Liver (tissue), 9 donors: ENCODE data around the gene CD247. TPM values are rescaled to one million over a fixed set of nuclear protein-coding genes. Genes with fewer than 3 reads are reported as not detected.

Experiments used
- DNase-seq: peaks from one replicate; pipeline ENCODE4 v3.0.0-alpha.2; 2017; ENCODE audit warnings: low spot score
- H3K27ac ChIP-seq, 2 donors: one replicate each; pipeline ENCODE4 v1.7.0; 2013; ENCODE audit warnings: inconsistent platforms in 2 of 2, low read length in 2 of 2, control low read depth in 1 of 2, low read depth in 1 of 2, mild to moderate bottlenecking in 1 of 2
- H3K27me3 ChIP-seq, 4 donors: one replicate each; pipeline versions ENCODE4 v1.6.1 to v1.7.0; 2013; ENCODE audit warnings: low read length in 3 of 4, inconsistent platforms in 1 of 4, mild to moderate bottlenecking in 1 of 4, moderate library complexity in 1 of 4; ENCODE audit not compliant: control insufficient read depth in 4 of 4, insufficient read depth in 4 of 4
- H3K36me3 ChIP-seq, 4 donors: one replicate each; pipeline versions ENCODE4 v1.6.1 to v1.7.0; 2013; ENCODE audit warnings: low read length in 3 of 4, mild to moderate bottlenecking in 3 of 4, low read depth in 1 of 4, moderate library complexity in 1 of 4; ENCODE audit not compliant: control insufficient read depth in 4 of 4, insufficient read depth in 3 of 4
- H3K4me1 ChIP-seq, 4 donors: one replicate each; pipeline versions ENCODE4 v1.6.1 to v1.7.0; 2013; ENCODE audit warnings: low read length in 3 of 4, mild to moderate bottlenecking in 3 of 4, moderate library complexity in 1 of 4; ENCODE audit not compliant: control insufficient read depth in 4 of 4, insufficient read depth in 4 of 4
- H3K4me3 ChIP-seq, 3 donors: one replicate each; pipeline versions ENCODE4 v1.6.1 to v1.7.0; 2013; ENCODE audit warnings: low read length in 3 of 3, control low read depth in 1 of 3, low read depth in 1 of 3, mild to moderate bottlenecking in 1 of 3
- H3K9ac ChIP-seq, 2 donors: one replicate each; pipeline ENCODE4 v1.7.0; 2013; ENCODE audit warnings: low read length in 2 of 2, mild to moderate bottlenecking in 2 of 2, moderate library complexity in 2 of 2, control low read depth in 1 of 2, low read depth in 1 of 2
- H3K9me3 ChIP-seq, 4 donors: one replicate each; pipeline versions ENCODE4 v1.6.1 to v1.7.0; 2013; ENCODE audit warnings: low read length in 3 of 4; ENCODE audit not compliant: control insufficient read depth in 4 of 4
- EGR1 ChIP-seq, 2 donors: IDR thresholded peaks; 2 replicates each; pipeline ENCODE4 v1.6.1; 2016 to 2018; ENCODE audit warnings: antibody characterized with exemption in 2 of 2, low read depth in 2 of 2
- FOXA1 ChIP-seq: IDR thresholded peaks from 2 replicates; pipeline ENCODE4 v1.6.1; 2016; ENCODE audit warnings: antibody characterized with exemption
- FOXA2 ChIP-seq: IDR thresholded peaks from 2 replicates; pipeline ENCODE4 v1.6.1; 2016; ENCODE audit warnings: antibody characterized with exemption
- GABPA ChIP-seq, 2 donors: IDR thresholded peaks in 1 of 2; conservative IDR thresholded peaks in 1 of 2; 2 replicates each; pipeline ENCODE4 v1.6.1; 2016; ENCODE audit warnings: antibody characterized with exemption in 2 of 2, mild to moderate bottlenecking in 1 of 2, moderate library complexity in 1 of 2
- HNF4A ChIP-seq, 2 donors: conservative IDR thresholded peaks; 2 replicates each; pipeline ENCODE4 v1.6.1; 2016; ENCODE audit warnings: antibody characterized with exemption in 2 of 2, mild to moderate bottlenecking in 2 of 2
- HNF4G ChIP-seq: IDR thresholded peaks from 2 replicates; pipeline ENCODE4 v1.6.1; 2016; ENCODE audit warnings: antibody characterized with exemption
- JUND ChIP-seq, 2 donors: IDR thresholded peaks; 2 replicates each; pipeline ENCODE4 v1.6.1; 2016; ENCODE audit warnings: antibody characterized with exemption in 2 of 2
- NR2F2 ChIP-seq: IDR thresholded peaks from 2 replicates; pipeline ENCODE4 v1.6.1; 2016; ENCODE audit warnings: antibody characterized with exemption
- RAD21 ChIP-seq, 2 donors: IDR thresholded peaks; 2 replicates each; pipeline ENCODE4 v1.6.1; 2016; ENCODE audit warnings: antibody characterized with exemption in 2 of 2, mild to moderate bottlenecking in 2 of 2
- RXRA ChIP-seq, 2 donors: IDR thresholded peaks; 2 replicates each; pipeline ENCODE4 v1.6.1; 2017 to 2018; ENCODE audit warnings: antibody characterized with exemption in 2 of 2, mild to moderate bottlenecking in 1 of 2
- SP1 ChIP-seq: IDR thresholded peaks from 2 replicates; pipeline ENCODE4 v1.6.1; 2018; ENCODE audit warnings: antibody characterized with exemption, mild to moderate bottlenecking
- TAF1 ChIP-seq: conservative IDR thresholded peaks from 2 replicates; pipeline ENCODE4 v1.6.1; 2016; ENCODE audit warnings: antibody characterized with exemption, mild to moderate bottlenecking
- YY1 ChIP-seq: IDR thresholded peaks from 2 replicates; pipeline ENCODE4 v1.6.1; 2016; ENCODE audit warnings: antibody characterized with exemption, mild to moderate bottlenecking
- WGBS: extraction: QIAGEN DNeasy Blood & Tissue Kit; methylation state at CpG from one replicate; pipeline ENCODE4 v1.1.7; 2013; 5-methylcytosine and 5-hydroxymethylcytosine counted together
- polyA plus RNA-seq, 2 donors: library from polyadenylated mRNA; stranded (reverse) in 1 of 2; unstranded in 1 of 2; fragments of 200-250 nt in 1 of 2; fragments of >200 nt in 1 of 2; fragmentation: Nextera tagmentation in 1 of 2; extraction: Ambion mirVana in 1 of 2; gene quantifications; one replicate each; pipeline versions ENCODE4 v1.2.1 to v1.2.3, GENCODE V29; 2013 to 2015
- total RNA-seq, 2 donors: library from RNA; depleted of rRNA; stranded (reverse); fragments of >200 nt; gene quantifications; one replicate each; pipeline ENCODE4 v1.2.3, GENCODE V29; 2014
- TF ChIP-seq, protein P1 (sequence below): IDR thresholded peaks from 2 replicates; pipeline ENCODE4 v1.6.1; 2016; ENCODE audit warnings: antibody characterized with exemption, mild to moderate bottlenecking
- TF ChIP-seq, protein P2 (sequence below): IDR thresholded peaks from 2 replicates; pipeline ENCODE4 v1.6.1; 2016; ENCODE audit warnings: antibody characterized with exemption
- TF ChIP-seq, protein P3 (sequence below): fragments of 150-350 bp; IDR thresholded peaks from 2 replicates; pipeline ENCODE4 v1.5.1; 2017; ENCODE audit warnings: improper control_type of control experiment, low read depth, low read length; ENCODE audit not compliant: missing input control
- TF ChIP-seq, protein P4 (sequence below): IDR thresholded peaks from 2 replicates; pipeline ENCODE4 v1.6.1; 2016; ENCODE audit warnings: antibody characterized with exemption
- donor health status: healthy.
- donor health status: healthy.
- donor health status: healthy.
- donor health status: healthy.
- donor health status: healthy.

Gene CD247
- total and polyA plus RNA-seq, 4 donors: 0.61 to 2.2 (median 1.6) TPM

DNA sequence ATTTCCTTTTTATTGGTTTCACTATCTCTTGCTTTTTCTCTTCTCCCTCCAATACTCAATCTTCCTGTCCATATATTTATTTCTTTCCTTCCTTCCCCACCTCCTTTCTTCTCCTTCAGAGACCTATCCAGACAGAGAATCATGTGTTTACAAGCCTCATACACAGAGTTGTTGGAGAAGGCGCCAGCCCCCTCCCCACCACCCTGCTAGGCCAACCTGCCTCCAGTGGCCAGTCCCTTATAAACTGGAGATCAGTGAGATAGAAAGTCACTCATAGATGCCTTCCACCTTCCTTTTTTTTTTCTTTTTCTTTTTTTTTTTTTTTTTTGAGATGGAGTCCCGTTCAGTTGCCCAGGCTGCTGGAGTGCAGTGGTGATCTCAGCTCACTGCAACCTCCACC is 53.3 kb downstream of the CD247 start:
- no peak overlapping the region for H3K4me3 ChIP-seq
- no peaks in the 10 kb centered on the region for H3K36me3 ChIP-seq
- no peak for DNase-seq
- H3K27me3 ChIP-seq: no peaks in the 10 kb centered on the region
- peaks cover 0 to 5% (median 2%) of the 10 kb centered on the region in 4 donors for H3K4me1 ChIP-seq
- 97% methylated on average over 2 of the region's 2 CpGs for WGBS
- H3K9ac ChIP-seq: no peak overlapping the region
- no peaks in the 10 kb centered on the region for H3K9me3 ChIP-seq
- no peak overlapping the region for H3K27ac ChIP-seq
- TF ChIP-seq RAD21 (IDR thresholded peaks at IDR 0.05) (no peak), GABPA (IDR thresholded peaks at IDR 0.05 in 1 of 2, conservative IDR thresholded peaks at IDR 0.05 in 1 of 2) (no peak), EGR1 (IDR thresholded peaks at IDR 0.05; ENCODE audit: low read depth in 2 of 2) (no peak), SP1 (no peak), HNF4A (conservative IDR thresholded peaks at IDR 0.05) (no peak), JUND (IDR thresholded peaks at IDR 0.05) (no peak), HNF4G (no peak), NR2F2 (no peak), FOXA1 (no peak), RXRA (IDR thresholded peaks at IDR 0.05) (no peak), TAF1 (no peak), FOXA2 (no peak), YY1 (no peak)
- TF ChIP-seq, protein P1, sequence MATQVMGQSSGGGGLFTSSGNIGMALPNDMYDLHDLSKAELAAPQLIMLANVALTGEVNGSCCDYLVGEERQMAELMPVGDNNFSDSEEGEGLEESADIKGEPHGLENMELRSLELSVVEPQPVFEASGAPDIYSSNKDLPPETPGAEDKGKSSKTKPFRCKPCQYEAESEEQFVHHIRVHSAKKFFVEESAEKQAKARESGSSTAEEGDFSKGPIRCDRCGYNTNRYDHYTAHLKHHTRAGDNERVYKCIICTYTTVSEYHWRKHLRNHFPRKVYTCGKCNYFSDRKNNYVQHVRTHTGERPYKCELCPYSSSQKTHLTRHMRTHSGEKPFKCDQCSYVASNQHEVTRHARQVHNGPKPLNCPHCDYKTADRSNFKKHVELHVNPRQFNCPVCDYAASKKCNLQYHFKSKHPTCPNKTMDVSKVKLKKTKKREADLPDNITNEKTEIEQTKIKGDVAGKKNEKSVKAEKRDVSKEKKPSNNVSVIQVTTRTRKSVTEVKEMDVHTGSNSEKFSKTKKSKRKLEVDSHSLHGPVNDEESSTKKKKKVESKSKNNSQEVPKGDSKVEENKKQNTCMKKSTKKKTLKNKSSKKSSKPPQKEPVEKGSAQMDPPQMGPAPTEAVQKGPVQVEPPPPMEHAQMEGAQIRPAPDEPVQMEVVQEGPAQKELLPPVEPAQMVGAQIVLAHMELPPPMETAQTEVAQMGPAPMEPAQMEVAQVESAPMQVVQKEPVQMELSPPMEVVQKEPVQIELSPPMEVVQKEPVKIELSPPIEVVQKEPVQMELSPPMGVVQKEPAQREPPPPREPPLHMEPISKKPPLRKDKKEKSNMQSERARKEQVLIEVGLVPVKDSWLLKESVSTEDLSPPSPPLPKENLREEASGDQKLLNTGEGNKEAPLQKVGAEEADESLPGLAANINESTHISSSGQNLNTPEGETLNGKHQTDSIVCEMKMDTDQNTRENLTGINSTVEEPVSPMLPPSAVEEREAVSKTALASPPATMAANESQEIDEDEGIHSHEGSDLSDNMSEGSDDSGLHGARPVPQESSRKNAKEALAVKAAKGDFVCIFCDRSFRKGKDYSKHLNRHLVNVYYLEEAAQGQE: no peak
- TF ChIP-seq, protein P2, sequence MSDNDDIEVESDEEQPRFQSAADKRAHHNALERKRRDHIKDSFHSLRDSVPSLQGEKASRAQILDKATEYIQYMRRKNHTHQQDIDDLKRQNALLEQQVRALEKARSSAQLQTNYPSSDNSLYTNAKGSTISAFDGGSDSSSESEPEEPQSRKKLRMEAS: no peak

DNA sequence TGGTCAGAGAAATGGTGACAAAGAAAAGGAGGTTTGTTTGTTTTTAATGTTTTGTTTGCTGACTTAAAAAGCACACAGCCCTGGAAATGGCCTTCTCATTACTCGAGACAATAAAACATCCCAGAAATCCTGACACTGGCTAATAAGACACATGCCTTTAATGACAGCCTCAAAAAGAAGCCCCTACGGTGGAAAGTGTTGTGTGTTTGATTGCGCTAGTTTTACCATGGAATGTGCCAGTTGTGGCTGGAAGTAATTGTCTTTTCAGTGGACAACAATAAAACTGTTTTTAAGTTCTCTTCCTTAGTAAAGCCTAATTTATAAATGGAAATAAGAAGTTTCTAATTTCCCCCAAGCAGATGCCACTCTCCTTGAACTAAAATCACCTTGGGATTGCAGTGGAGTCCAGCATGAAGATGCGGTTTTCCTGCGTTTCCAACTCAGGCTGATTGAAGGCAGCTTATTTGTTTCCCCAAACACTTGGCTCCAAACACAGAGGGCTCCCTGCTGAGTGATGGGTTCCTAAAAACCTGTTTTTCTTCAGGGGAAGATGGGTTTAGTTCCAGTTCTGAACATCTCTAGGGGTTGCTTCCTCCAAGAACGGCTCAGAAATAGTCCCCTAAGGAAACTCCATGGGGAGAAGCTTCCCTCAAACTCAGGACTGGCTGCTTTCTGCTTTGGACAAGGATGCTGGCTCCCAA is 54.3 kb downstream of the CD247 start:
- TF ChIP-seq, protein P3, sequence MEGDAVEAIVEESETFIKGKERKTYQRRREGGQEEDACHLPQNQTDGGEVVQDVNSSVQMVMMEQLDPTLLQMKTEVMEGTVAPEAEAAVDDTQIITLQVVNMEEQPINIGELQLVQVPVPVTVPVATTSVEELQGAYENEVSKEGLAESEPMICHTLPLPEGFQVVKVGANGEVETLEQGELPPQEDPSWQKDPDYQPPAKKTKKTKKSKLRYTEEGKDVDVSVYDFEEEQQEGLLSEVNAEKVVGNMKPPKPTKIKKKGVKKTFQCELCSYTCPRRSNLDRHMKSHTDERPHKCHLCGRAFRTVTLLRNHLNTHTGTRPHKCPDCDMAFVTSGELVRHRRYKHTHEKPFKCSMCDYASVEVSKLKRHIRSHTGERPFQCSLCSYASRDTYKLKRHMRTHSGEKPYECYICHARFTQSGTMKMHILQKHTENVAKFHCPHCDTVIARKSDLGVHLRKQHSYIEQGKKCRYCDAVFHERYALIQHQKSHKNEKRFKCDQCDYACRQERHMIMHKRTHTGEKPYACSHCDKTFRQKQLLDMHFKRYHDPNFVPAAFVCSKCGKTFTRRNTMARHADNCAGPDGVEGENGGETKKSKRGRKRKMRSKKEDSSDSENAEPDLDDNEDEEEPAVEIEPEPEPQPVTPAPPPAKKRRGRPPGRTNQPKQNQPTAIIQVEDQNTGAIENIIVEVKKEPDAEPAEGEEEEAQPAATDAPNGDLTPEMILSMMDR: no peak
- TF ChIP-seq JUND (IDR thresholded peaks at IDR 0.05): no peak
- TF ChIP-seq NR2F2: no peak
- TF ChIP-seq, protein P4, sequence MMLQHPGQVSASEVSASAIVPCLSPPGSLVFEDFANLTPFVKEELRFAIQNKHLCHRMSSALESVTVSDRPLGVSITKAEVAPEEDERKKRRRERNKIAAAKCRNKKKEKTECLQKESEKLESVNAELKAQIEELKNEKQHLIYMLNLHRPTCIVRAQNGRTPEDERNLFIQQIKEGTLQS: no peak
- no peak for TF ChIP-seq RAD21 (IDR thresholded peaks at IDR 0.05)
- no peak for TF ChIP-seq EGR1 (IDR thresholded peaks at IDR 0.05; ENCODE audit: low read depth in 2 of 2)
- no peak for TF ChIP-seq RXRA (IDR thresholded peaks at IDR 0.05)
- no peak for TF ChIP-seq HNF4A (conservative IDR thresholded peaks at IDR 0.05)
- TF ChIP-seq SP1: no peak
- 88% methylated on average over 6 of the region's 6 CpGs for WGBS
- H3K36me3 ChIP-seq: no peaks in the 10 kb centered on the region
- peaks cover 0 to 5% (median 2%) of the 10 kb centered on the region in 4 donors for H3K4me1 ChIP-seq
- no peak overlapping the region for H3K9ac ChIP-seq
- no peak overlapping the region for H3K4me3 ChIP-seq
- no peaks in the 10 kb centered on the region for H3K27me3 ChIP-seq
- H3K9me3 ChIP-seq: no peaks in the 10 kb centered on the region
- no peak overlapping the region for H3K27ac ChIP-seq
- no peak for DNase-seq
